HEK293T (cell line): ENCODE results near the gene HOMER3.

Source experiments
- ARNT ChIP-seq: fragments of 450-650 bp; IDR thresholded peaks from 2 replicates; pipeline ENCODE4 v1.6.1; 2017; ENCODE audit warnings: mild to moderate bottlenecking
- BHLHE40 ChIP-seq: fragments of 450-650 bp; IDR thresholded peaks from 2 replicates; pipeline ENCODE4 v1.6.1; 2016; ENCODE audit warnings: mild to moderate bottlenecking, moderate library complexity, borderline replicate concordance
- CTBP1 ChIP-seq: fragments of 450-650 bp; IDR thresholded peaks from 2 replicates; pipeline ENCODE4 v1.6.1; 2016; ENCODE audit warnings: borderline replicate concordance
- FOXK2 ChIP-seq: fragments of 450-650 bp; IDR thresholded peaks from 2 replicates; pipeline ENCODE4 v1.6.1; 2016; ENCODE audit warnings: mild to moderate bottlenecking
- FOXM1 ChIP-seq: fragments of 450-650 bp; IDR thresholded peaks from 2 replicates; pipeline ENCODE4 v1.6.1; 2017; ENCODE audit warnings: mild to moderate bottlenecking, borderline replicate concordance
- L3MBTL2 ChIP-seq: fragments of 450-650 bp; conservative IDR thresholded peaks from 2 replicates; pipeline ENCODE4 v1.6.1; 2016; ENCODE audit warnings: mild to moderate bottlenecking
- LEF1 ChIP-seq: fragments of 450-650 bp; IDR thresholded peaks from 2 replicates; pipeline ENCODE4 v1.6.1; 2017; ENCODE audit warnings: mild to moderate bottlenecking, borderline replicate concordance
- SUZ12 ChIP-seq: fragments of 450-650 bp; IDR thresholded peaks from 2 replicates; pipeline ENCODE4 v1.6.1; 2016; ENCODE audit warnings: mild to moderate bottlenecking

GRCh38 chr19:18975869-18976268 is 34.9 kb upstream of the HOMER3 start:
- no peak for TF ChIP-seq BHLHE40
- TF ChIP-seq FOXK2: no peak
- no peak for TF ChIP-seq ARNT
- no peak for TF ChIP-seq LEF1
- no peak for TF ChIP-seq FOXM1
- no peak for TF ChIP-seq CTBP1
- TF ChIP-seq L3MBTL2: no peak
- no peak for TF ChIP-seq SUZ12
